ENCODE measurements around the gene LPO.
A peak's percentile ranks its signal among the peaks of the same experiment; 100 is the strongest.

The LPO gene

DNA sequence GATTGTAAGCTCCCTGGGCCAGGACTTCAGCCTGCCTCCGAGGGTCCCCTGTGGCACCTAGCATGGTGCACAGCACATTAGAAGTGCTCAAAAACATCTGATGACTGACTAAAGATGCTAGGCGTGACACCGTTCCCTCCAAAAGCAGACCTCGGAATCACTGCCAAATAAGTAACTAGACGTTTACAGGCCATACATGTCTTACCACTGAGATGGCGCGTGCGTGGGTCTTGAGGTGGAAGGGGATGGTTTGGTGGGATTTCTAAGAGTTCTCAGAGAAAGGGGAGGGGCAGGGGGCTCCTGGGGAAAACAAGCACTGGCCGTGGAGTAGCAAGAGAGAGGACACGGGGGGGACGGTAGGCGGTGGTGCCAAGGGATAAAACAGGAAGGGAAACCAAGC, 29.9 kb downstream of the LPO start:
- H3K4me2 ChIP-seq (ENCODE audit: low read length): no peak overlapping the region
- no peak overlapping the region for H2AK5ac ChIP-seq (ENCODE audit: low read length)
- no peak overlapping the region for H2BK12ac ChIP-seq (ENCODE audit: low read length)
- H3K79me2 ChIP-seq (ENCODE audit: control insufficient read depth, insufficient read depth, low read length, poor library complexity): no peaks in the 10 kb centered on the region
- H2BK5ac ChIP-seq (ENCODE audit: low read depth, low read length, poor library complexity): no peak overlapping the region
- H3K27me3 ChIP-seq (ENCODE audit: insufficient read depth, low read length): no peaks in the 10 kb centered on the region
- no peak overlapping the region for H2AFZ ChIP-seq (ENCODE audit: insufficient read depth, low read length, poor library complexity)
- H3K14ac ChIP-seq (ENCODE audit: low read length): no peak overlapping the region
- H3K18ac ChIP-seq (ENCODE audit: low read length): no peak overlapping the region
- no peak overlapping the region for H3K4ac ChIP-seq (ENCODE audit: low read depth, low read length)
- no peak overlapping the region for H2BK120ac ChIP-seq (ENCODE audit: insufficient read depth, low read length, poor library complexity)
- H4K12ac ChIP-seq (ENCODE audit: low read depth, low read length): no peak overlapping the region
- no CpG with 5 or more reads among the region's 12 CpGs for WGBS (ENCODE audit: extremely low coverage, insufficient coverage, insufficient read length)
- no peaks in the 10 kb centered on the region for H3K4me1 ChIP-seq (ENCODE audit: control insufficient read depth in 1 of 2, insufficient read depth in 2 of 2, low read length in 2 of 2)
- no peak overlapping the region for H3K4me3 ChIP-seq (ENCODE audit: low read depth, low read length)
- no peak overlapping the region for H3K23ac ChIP-seq (ENCODE audit: low read length)
- H3K9ac ChIP-seq (ENCODE audit: low read length): no peak overlapping the region
- H4K91ac ChIP-seq (ENCODE audit: low read depth, low read length): no peak overlapping the region
- no peak for DNase-seq
- H3K9me3 ChIP-seq (ENCODE audit: insufficient read depth, low read depth, low read length): peaks cover 4% of the 10 kb centered on the region
- no peaks in the 10 kb centered on the region for H3K79me1 ChIP-seq (ENCODE audit: low read length)
- no peaks in the 10 kb centered on the region for H3K36me3 ChIP-seq (ENCODE audit: control insufficient read depth in 1 of 2, insufficient read depth in 2 of 2, low read length in 2 of 2)
- no peak overlapping the region for H4K8ac ChIP-seq (ENCODE audit: low read depth, low read length)
- H3K27ac ChIP-seq (ENCODE audit: low read depth, low read length): no peak overlapping the region

- H4K91ac ChIP-seq (ENCODE audit: low read depth, low read length): no peak overlapping the region
- no peak overlapping the region for H2BK12ac ChIP-seq (ENCODE audit: low read length)
- no peak overlapping the region for H2AFZ ChIP-seq (ENCODE audit: insufficient read depth, low read length, poor library complexity)
- H3K27ac ChIP-seq (ENCODE audit: low read depth, low read length): no peak overlapping the region
- H3K79me2 ChIP-seq (ENCODE audit: control insufficient read depth, insufficient read depth, low read length, poor library complexity): no peaks in the 10 kb centered on the region
- WGBS (ENCODE audit: extremely low coverage, insufficient coverage, insufficient read length): no CpG with 5 or more reads among the region's 6 CpGs
- DNase-seq: no peak
- no peaks in the 10 kb centered on the region for H3K36me3 ChIP-seq (ENCODE audit: control insufficient read depth in 1 of 2, insufficient read depth in 2 of 2, low read length in 2 of 2)
- no peaks in the 10 kb centered on the region for H3K4me1 ChIP-seq (ENCODE audit: control insufficient read depth in 1 of 2, insufficient read depth in 2 of 2, low read length in 2 of 2)
- no peak overlapping the region for H3K14ac ChIP-seq (ENCODE audit: low read length)
- no peak overlapping the region for H2AK5ac ChIP-seq (ENCODE audit: low read length)
- no peak overlapping the region for H2BK120ac ChIP-seq (ENCODE audit: insufficient read depth, low read length, poor library complexity)
- no peak overlapping the region for H2BK5ac ChIP-seq (ENCODE audit: low read depth, low read length, poor library complexity)
- no peak overlapping the region for H4K12ac ChIP-seq (ENCODE audit: low read depth, low read length)
- no peak overlapping the region for H3K9ac ChIP-seq (ENCODE audit: low read length)
- no peak overlapping the region for H3K4ac ChIP-seq (ENCODE audit: low read depth, low read length)
- H3K23ac ChIP-seq (ENCODE audit: low read length): no peak overlapping the region
- peaks cover 4% of the 10 kb centered on the region for H3K9me3 ChIP-seq (ENCODE audit: insufficient read depth, low read depth, low read length)
- H3K79me1 ChIP-seq (ENCODE audit: low read length): no peaks in the 10 kb centered on the region
- H3K27me3 ChIP-seq (ENCODE audit: insufficient read depth, low read length): no peaks in the 10 kb centered on the region
- no peak overlapping the region for H3K18ac ChIP-seq (ENCODE audit: low read length)
- no peak overlapping the region for H3K4me3 ChIP-seq (ENCODE audit: low read depth, low read length)
- H3K4me2 ChIP-seq (ENCODE audit: low read length): no peak overlapping the region
- no peak overlapping the region for H4K8ac ChIP-seq (ENCODE audit: low read depth, low read length)
Observed at GRCh38 chr17:58268774-58269556, 30.6 kb downstream of the LPO start.

- no peak overlapping the region for H2BK12ac ChIP-seq (ENCODE audit: low read length)
- no peak overlapping the region for H3K27ac ChIP-seq (ENCODE audit: low read depth, low read length)
- no peaks in the 10 kb centered on the region for H3K27me3 ChIP-seq (ENCODE audit: insufficient read depth, low read length)
- H3K18ac ChIP-seq (ENCODE audit: low read length): no peak overlapping the region
- H2AFZ ChIP-seq (ENCODE audit: insufficient read depth, low read length, poor library complexity): no peak overlapping the region
- DNase-seq: no peak
- H2BK5ac ChIP-seq (ENCODE audit: low read depth, low read length, poor library complexity): no peak overlapping the region
- H3K14ac ChIP-seq (ENCODE audit: low read length): no peak overlapping the region
- H3K4me3 ChIP-seq (ENCODE audit: low read depth, low read length): no peak overlapping the region
- H3K4me2 ChIP-seq (ENCODE audit: low read length): no peak overlapping the region
- H3K79me2 ChIP-seq (ENCODE audit: control insufficient read depth, insufficient read depth, low read length, poor library complexity): no peaks in the 10 kb centered on the region
- H3K9me3 ChIP-seq (ENCODE audit: insufficient read depth, low read depth, low read length): peaks cover 4% of the 10 kb centered on the region
- H3K4me1 ChIP-seq (ENCODE audit: control insufficient read depth in 1 of 2, insufficient read depth in 2 of 2, low read length in 2 of 2): no peaks in the 10 kb centered on the region
- H3K79me1 ChIP-seq (ENCODE audit: low read length): no peaks in the 10 kb centered on the region
- no peak overlapping the region for H3K4ac ChIP-seq (ENCODE audit: low read depth, low read length)
- H2AK5ac ChIP-seq (ENCODE audit: low read length): no peak overlapping the region
- no CpG with 5 or more reads among the region's 9 CpGs for WGBS (ENCODE audit: extremely low coverage, insufficient coverage, insufficient read length)
- H4K8ac ChIP-seq (ENCODE audit: low read depth, low read length): no peak overlapping the region
- H3K36me3 ChIP-seq (ENCODE audit: control insufficient read depth in 1 of 2, insufficient read depth in 2 of 2, low read length in 2 of 2): no peaks in the 10 kb centered on the region
- H4K12ac ChIP-seq (ENCODE audit: low read depth, low read length): no peak overlapping the region
- H3K9ac ChIP-seq (ENCODE audit: low read length): no peak overlapping the region
- H3K23ac ChIP-seq (ENCODE audit: low read length): no peak overlapping the region
- H2BK120ac ChIP-seq (ENCODE audit: insufficient read depth, low read length, poor library complexity): no peak overlapping the region
- H4K91ac ChIP-seq (ENCODE audit: low read depth, low read length): no peak overlapping the region
Observed at GRCh38 chr17:58269557-58270291, 31.3 kb downstream of the LPO start.

DNA sequence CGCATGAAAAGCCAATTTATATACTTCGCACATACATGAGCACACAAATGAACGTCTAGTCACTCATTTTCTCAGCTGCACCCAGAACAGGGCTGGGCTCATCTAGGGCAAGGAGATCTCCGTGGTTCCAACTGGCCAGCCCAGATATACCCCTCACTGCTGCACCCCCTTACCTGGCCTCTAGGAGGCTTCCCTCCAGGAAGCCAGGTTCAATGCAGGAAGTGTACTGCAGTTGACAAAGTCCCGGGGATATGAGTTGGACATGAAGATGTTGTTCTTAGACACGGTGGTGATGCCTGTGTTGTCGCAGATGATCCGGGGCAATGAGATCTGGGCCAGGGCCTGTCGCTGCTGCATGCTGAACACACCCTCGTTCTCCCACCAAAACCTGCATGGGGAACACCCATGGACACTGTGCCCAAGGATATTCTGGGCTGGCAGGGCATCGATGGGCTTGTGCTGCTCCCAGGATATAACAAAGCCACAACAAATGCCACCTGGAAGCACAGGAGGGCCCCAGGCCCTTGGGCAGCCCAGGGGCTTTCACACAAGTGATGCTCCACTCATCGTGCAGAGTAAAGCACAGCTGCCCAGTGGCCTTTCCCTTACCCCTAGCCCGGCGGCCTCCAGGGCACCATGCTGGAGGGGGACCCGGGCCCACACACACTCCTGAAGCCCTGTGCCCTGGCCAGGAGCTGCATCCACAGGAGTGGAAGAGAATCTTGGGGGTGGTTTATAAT, 32.3 kb downstream of the LPO start:
- H4K12ac ChIP-seq (ENCODE audit: low read depth, low read length): no peak overlapping the region
- no peaks in the 10 kb centered on the region for H3K79me1 ChIP-seq (ENCODE audit: low read length)
- no peak overlapping the region for H2BK12ac ChIP-seq (ENCODE audit: low read length)
- H2AK5ac ChIP-seq (ENCODE audit: low read length): no peak overlapping the region
- H3K23ac ChIP-seq (ENCODE audit: low read length): no peak overlapping the region
- no peak overlapping the region for H3K9ac ChIP-seq (ENCODE audit: low read length)
- no peaks in the 10 kb centered on the region for H3K27me3 ChIP-seq (ENCODE audit: insufficient read depth, low read length)
- no peak overlapping the region for H2BK120ac ChIP-seq (ENCODE audit: insufficient read depth, low read length, poor library complexity)
- no peak overlapping the region for H3K27ac ChIP-seq (ENCODE audit: low read depth, low read length)
- H2BK5ac ChIP-seq (ENCODE audit: low read depth, low read length, poor library complexity): no peak overlapping the region
- no peak overlapping the region for H3K18ac ChIP-seq (ENCODE audit: low read length)
- no peak overlapping the region for H4K91ac ChIP-seq (ENCODE audit: low read depth, low read length)
- no peak overlapping the region for H4K8ac ChIP-seq (ENCODE audit: low read depth, low read length)
- no CpG with 5 or more reads among the region's 15 CpGs for WGBS (ENCODE audit: extremely low coverage, insufficient coverage, insufficient read length)
- H3K4me3 ChIP-seq (ENCODE audit: low read depth, low read length): no peak overlapping the region
- peak in 1 of 2 donors; percentile 15 for DNase-seq
- no peak overlapping the region for H3K14ac ChIP-seq (ENCODE audit: low read length)
- no peak overlapping the region for H3K4ac ChIP-seq (ENCODE audit: low read depth, low read length)
- no peaks in the 10 kb centered on the region for H3K36me3 ChIP-seq (ENCODE audit: control insufficient read depth in 1 of 2, insufficient read depth in 2 of 2, low read length in 2 of 2)
- no peak overlapping the region for H3K4me2 ChIP-seq (ENCODE audit: low read length)
- H3K9me3 ChIP-seq (ENCODE audit: insufficient read depth, low read depth, low read length): peaks cover 7% of the 10 kb centered on the region
- no peaks in the 10 kb centered on the region for H3K4me1 ChIP-seq (ENCODE audit: control insufficient read depth in 1 of 2, insufficient read depth in 2 of 2, low read length in 2 of 2)
- H3K79me2 ChIP-seq (ENCODE audit: control insufficient read depth, insufficient read depth, low read length, poor library complexity): no peaks in the 10 kb centered on the region
- H2AFZ ChIP-seq (ENCODE audit: insufficient read depth, low read length, poor library complexity): no peak overlapping the region

Measured in trophoblast cell (in vitro differentiated cells and primary cell).